Measurements from ENCODE around the gene ALPI. TPM values are rescaled to one million over a fixed set of nuclear protein-coding genes. Genes with fewer than 3 reads are reported as not detected.
"Not testable (repeated sequence)": the region's sequence is repeated elsewhere in the genome, so short reads cannot be mapped to it uniquely, and the experiment has no call there.

Gene ALPI
- total and polyA plus RNA-seq, 12 donors: not detected

- H3K27ac ChIP-seq: no peak overlapping the region
- ATAC-seq (no peak), DNase-seq (no peak)
- TF ChIP-seq, protein P1, sequence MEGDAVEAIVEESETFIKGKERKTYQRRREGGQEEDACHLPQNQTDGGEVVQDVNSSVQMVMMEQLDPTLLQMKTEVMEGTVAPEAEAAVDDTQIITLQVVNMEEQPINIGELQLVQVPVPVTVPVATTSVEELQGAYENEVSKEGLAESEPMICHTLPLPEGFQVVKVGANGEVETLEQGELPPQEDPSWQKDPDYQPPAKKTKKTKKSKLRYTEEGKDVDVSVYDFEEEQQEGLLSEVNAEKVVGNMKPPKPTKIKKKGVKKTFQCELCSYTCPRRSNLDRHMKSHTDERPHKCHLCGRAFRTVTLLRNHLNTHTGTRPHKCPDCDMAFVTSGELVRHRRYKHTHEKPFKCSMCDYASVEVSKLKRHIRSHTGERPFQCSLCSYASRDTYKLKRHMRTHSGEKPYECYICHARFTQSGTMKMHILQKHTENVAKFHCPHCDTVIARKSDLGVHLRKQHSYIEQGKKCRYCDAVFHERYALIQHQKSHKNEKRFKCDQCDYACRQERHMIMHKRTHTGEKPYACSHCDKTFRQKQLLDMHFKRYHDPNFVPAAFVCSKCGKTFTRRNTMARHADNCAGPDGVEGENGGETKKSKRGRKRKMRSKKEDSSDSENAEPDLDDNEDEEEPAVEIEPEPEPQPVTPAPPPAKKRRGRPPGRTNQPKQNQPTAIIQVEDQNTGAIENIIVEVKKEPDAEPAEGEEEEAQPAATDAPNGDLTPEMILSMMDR (IDR thresholded peaks at IDR 0.05): no peak
- H3K4me1 ChIP-seq: no peaks in the 10 kb centered on the region
- intact Hi-C loops (cut with DNase I): loop anchor here in 2 of 10 donors (10.0 kb wide), 2 partner anchors 97 to 107 kb away; no protein-coding TSS in a partner anchor
- no peaks in the 10 kb centered on the region for H3K9me3 ChIP-seq
- H3K27me3 ChIP-seq: peaks cover 0 to 23% (median 9%) of the 10 kb centered on the region in 7 donors
- H3K36me3 ChIP-seq: no peaks in the 10 kb centered on the region
- 85 to 90% methylated on average over 16 of the region's 16 CpGs for WGBS, 2 donors
- no peak overlapping the region for H3K4me3 ChIP-seq
Observed at GRCh38 chr2:232431705-232432590, 24.0 kb upstream of the ALPI start.

GRCh38 chr2:232432598-232433184 lies 23.3 kb upstream of the ALPI start:
- Histone ChIP-seq H3K9me3 (no peaks in the 10 kb centered on the region), H3K36me3 (no peaks in the 10 kb centered on the region), H3K4me3 (no peak overlapping the region), H3K4me1 (no peaks in the 10 kb centered on the region), H3K27me3 (peaks cover 0 to 16% (median 9%) of the 10 kb centered on the region in 7 donors), H3K27ac (no peak overlapping the region)
- WGBS, 2 donors: 71 to 77% methylated on average over 16 of the region's 16 CpGs
- TF ChIP-seq, protein P1 (IDR thresholded peaks at IDR 0.05): no peak
- ATAC-seq (peak in 1 of 8 donors; percentile 54), DNase-seq (no peak)
- intact Hi-C loops (cut with DNase I): loop anchor here in 2 of 10 donors (10.0 kb wide), 2 partner anchors 98 to 108 kb away; no protein-coding TSS in a partner anchor

DNA sequence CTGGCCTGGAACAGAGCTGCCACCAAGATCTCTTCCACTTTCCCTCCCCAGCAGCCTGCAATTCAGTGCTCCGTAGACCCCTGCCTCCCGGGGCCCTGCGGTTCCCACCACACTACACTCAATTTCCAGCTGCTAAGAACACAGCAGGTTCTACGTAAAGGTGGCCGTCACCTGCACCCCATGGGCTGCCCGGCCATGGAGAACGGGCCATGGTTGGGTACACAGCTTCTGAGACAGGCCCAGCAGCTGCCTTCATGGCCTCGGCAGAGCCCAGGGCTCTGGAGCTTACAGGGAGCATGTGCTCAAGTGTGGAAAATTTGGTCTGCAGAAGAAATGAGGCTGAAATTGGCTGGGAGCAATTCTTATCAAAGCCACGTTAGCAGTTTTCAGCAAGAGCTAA lies 22.3 kb upstream of the ALPI start:
- intact Hi-C loops (cut with DNase I): loop anchor here in 2 of 10 donors (10.0 kb wide), 2 partner anchors 99 to 109 kb away; no protein-coding TSS in a partner anchor
- H3K27me3 ChIP-seq, H3K4me3 ChIP-seq, H3K27ac ChIP-seq, H3K4me1 ChIP-seq, DNase-seq, H3K9me3 ChIP-seq, H3K36me3 ChIP-seq, ATAC-seq: not testable (repeated sequence)
- WGBS, 2 donors: 87 to 93% methylated on average over 8 to 9 of the region's 9 CpGs

- Histone ChIP-seq H3K4me1 (no peaks in the 10 kb centered on the region), H3K36me3 (no peaks in the 10 kb centered on the region), H3K27ac (no peak overlapping the region), H3K4me3 (no peak overlapping the region), H3K9me3 (no peaks in the 10 kb centered on the region), H3K27me3 (peaks cover 0 to 9% (median 2%) of the 10 kb centered on the region in 7 donors)
- no peak for DNase-seq
- no peak for ATAC-seq
- TF ChIP-seq, protein P1 (IDR thresholded peaks at IDR 0.05): no peak
- intact Hi-C loops (cut with DNase I): loop anchor here in 2 of 10 donors (10.0 kb wide), 2 partner anchors 99 to 109 kb away; no protein-coding TSS in a partner anchor
- 72 to 87% methylated on average over 9 of the region's 9 CpGs for WGBS, 2 donors
Observed at GRCh38 chr2:232434091-232434490, 21.9 kb upstream of the ALPI start.

All from heart right ventricle (tissue), 16 donors.